ENCODE data around the gene ZNF211. TPM values are rescaled to one million over a fixed set of nuclear protein-coding genes. Genes with fewer than 3 reads are reported as not detected.
A peak's percentile ranks its signal among the peaks of the same experiment; 100 is the strongest.

Gene ZNF211
- total RNA-seq, 1 donor from 2014 or later: 26.5 TPM

- no peak for TF ChIP-seq CTCF (conservative IDR thresholded peaks at IDR 0.05)
- no peak overlapping the region for H3K4me3 Mint-ChIP-seq
- DNase-seq (ENCODE audit: extremely low spot score, unreplicated experiment): no peak
- H3K27me3 Mint-ChIP-seq: no peaks in the 10 kb centered on the region
- H3K9me3 Mint-ChIP-seq: peaks cover 51% of the 10 kb centered on the region
- H3K36me3 Mint-ChIP-seq: peaks cover 78% of the 10 kb centered on the region
- H3K4me1 Mint-ChIP-seq (ENCODE audit: unreplicated experiment): peaks cover 6% of the 10 kb centered on the region
- H3K27ac Mint-ChIP-seq: no peak overlapping the region
These were observed 55.2 kb downstream of the ZNF211 start for GRCh38 chr19:57688011-57688763.

GRCh38 chr19:57689750-57690149 is 56.8 kb downstream of the ZNF211 start:
- Mint-ChIP-seq H3K4me1 (ENCODE audit: unreplicated experiment) (no peaks in the 10 kb centered on the region), H3K27ac (peak overlapping the region; percentile 4), H3K36me3 (peaks cover 74% of the 10 kb centered on the region), H3K27me3 (no peaks in the 10 kb centered on the region), H3K9me3 (peaks cover 46% of the 10 kb centered on the region), H3K4me3 (no peak overlapping the region)
- DNase-seq (ENCODE audit: extremely low spot score, unreplicated experiment): no peak
- no peak for TF ChIP-seq CTCF (conservative IDR thresholded peaks at IDR 0.05)

Other genes with a start within 250 kb of the ZNF211 start
- gene ZNF548, start 243.3 kb upstream of the ZNF211 start, total RNA-seq (ENCODE audit: low replicate concordance): 23.9 and 28.2 TPM in 2 replicates
- gene ZNF17, start 222.0 kb upstream of the ZNF211 start, total RNA-seq (ENCODE audit: low replicate concordance): 13.3 and 13.9 TPM in 2 replicates
- 17.5 and 26.6 TPM in 2 replicates for gene ZNF749, start 197.8 kb upstream of the ZNF211 start, total RNA-seq (ENCODE audit: low replicate concordance)
- gene VN1R1, start 176.0 kb upstream of the ZNF211 start, total RNA-seq (ENCODE audit: low replicate concordance): 0.94 and 1.6 TPM in 2 replicates
- gene ZNF772, start 155.6 kb upstream of the ZNF211 start, total RNA-seq (ENCODE audit: low replicate concordance): 16.6 and 18.0 TPM in 2 replicates
- gene ZNF419, start 145.4 kb upstream of the ZNF211 start, total RNA-seq (ENCODE audit: low replicate concordance): 15.4 and 18.4 TPM in 2 replicates
- gene ZNF773, start 133.2 kb upstream of the ZNF211 start, total RNA-seq (ENCODE audit: low replicate concordance): 9.6 and 9.8 TPM in 2 replicates
- gene ZNF549, start 105.8 kb upstream of the ZNF211 start, total RNA-seq (ENCODE audit: low replicate concordance): 8.5 and 9.2 TPM in 2 replicates
- gene ZNF550, start 73.3 kb upstream of the ZNF211 start, total RNA-seq (ENCODE audit: low replicate concordance): 15.9 and 18.7 TPM in 2 replicates
- gene ZNF416, start 54.3 kb upstream of the ZNF211 start, total RNA-seq (ENCODE audit: low replicate concordance): 9.1 and 10.3 TPM in 2 replicates
- 11.5 and 17.6 TPM in 2 replicates for gene ZIK1, start 49.0 kb upstream of the ZNF211 start, total RNA-seq (ENCODE audit: low replicate concordance)
- 4.8 and 4.9 TPM in 2 replicates for gene ZNF530, start 33.3 kb upstream of the ZNF211 start, total RNA-seq (ENCODE audit: low replicate concordance)
- 24.7 and 27.1 TPM in 2 replicates for gene ZNF134, start 18.9 kb upstream of the ZNF211 start, total RNA-seq (ENCODE audit: low replicate concordance)
- not detected in 2 replicates for gene ZSCAN4, start 35.8 kb downstream of the ZNF211 start, total RNA-seq (ENCODE audit: low replicate concordance)
- 14.4 and 16.1 TPM in 2 replicates for gene ZNF551, start 48.8 kb downstream of the ZNF211 start, total RNA-seq (ENCODE audit: low replicate concordance)
- gene ZNF154, start 76.0 kb downstream of the ZNF211 start, total RNA-seq (ENCODE audit: low replicate concordance): 13.2 and 15.4 TPM in 2 replicates
- gene ZNF671, start 94.5 kb downstream of the ZNF211 start, total RNA-seq (ENCODE audit: low replicate concordance): 5.9 and 7.8 TPM in 2 replicates
- gene ZNF776, start 113.6 kb downstream of the ZNF211 start, total RNA-seq (ENCODE audit: low replicate concordance): 23.9 and 29.6 TPM in 2 replicates
- 19.6 and 25.3 TPM in 2 replicates for gene ZNF586, start 136.5 kb downstream of the ZNF211 start, total RNA-seq (ENCODE audit: low replicate concordance)
- gene ZNF552, start 181.7 kb downstream of the ZNF211 start, total RNA-seq (ENCODE audit: low replicate concordance): 19.0 and 30.4 TPM in 2 replicates
- gene ZNF587B, start 197.1 kb downstream of the ZNF211 start, total RNA-seq (ENCODE audit: low replicate concordance): 20.9 and 25.5 TPM in 2 replicates
- 48.2 and 61.3 TPM in 2 replicates for gene ZNF587, start 216.7 kb downstream of the ZNF211 start, total RNA-seq (ENCODE audit: low replicate concordance)

All from type B pancreatic cell (in vitro differentiated cells).